BJ (cell line): ENCODE measurements around the gene ASIC3. TPM values are rescaled to one million over a fixed set of nuclear protein-coding genes. Genes with fewer than 3 reads are reported as not detected.

Experiments used
- CTCF ChIA-PET: fragments of 350-600 bp; formaldehyde crosslinking; extraction: SDS; loops from one replicate; lab custom pipeline; 2021; ENCODE audit warnings: antibody characterized with exemption, inconsistent platforms; lab: Yijun Ruan, JAX
- POLR2A ChIA-PET: fragments of 300-600 bp; sonication (Branson Sonifier 250); formaldehyde crosslinking; extraction: SDS; loops from one replicate; lab custom pipeline; 2021; ENCODE audit warnings: antibody characterized with exemption; lab: Charles Lee
- DNase-seq: peaks from one replicate; pipeline ENCODE4 v3.0.0-alpha.2; 2011; ENCODE audit warnings: low read depth
- H3K27me3 ChIP-seq: 2 replicates; pipeline ENCODE4 v1.6.0; 2011; ENCODE audit warnings: low read length; ENCODE audit not compliant: control insufficient read depth, insufficient read depth
- H3K36me3 ChIP-seq: 2 replicates; pipeline ENCODE4 v1.5.1; 2011; ENCODE audit warnings: low read length; ENCODE audit not compliant: control insufficient read depth, insufficient read depth
- H3K4me3 ChIP-seq: 2 replicates; pipeline ENCODE4 v1.5.1; 2011; ENCODE audit warnings: low read depth, mild to moderate bottlenecking, control low read depth, low read length
- polyA plus RNA-seq: library from polyadenylated mRNA; depleted of rRNA; stranded (reverse); fragments of >200 nt; gene quantifications from 2 replicates; pipeline ENCODE4 v1.2.3, GENCODE V29; 2011
- TF ChIP-seq, protein P1 (sequence below): IDR thresholded peaks from 2 replicates; pipeline ENCODE4 v1.5.1; 2011; ENCODE audit warnings: low read depth, mild to moderate bottlenecking, control low read depth, inconsistent platforms, low read length, moderate library complexity; ENCODE audit not compliant: insufficient read depth

The ASIC3 gene
- polyA plus RNA-seq, 1 experiment, result 0.45 TPM

DNA sequence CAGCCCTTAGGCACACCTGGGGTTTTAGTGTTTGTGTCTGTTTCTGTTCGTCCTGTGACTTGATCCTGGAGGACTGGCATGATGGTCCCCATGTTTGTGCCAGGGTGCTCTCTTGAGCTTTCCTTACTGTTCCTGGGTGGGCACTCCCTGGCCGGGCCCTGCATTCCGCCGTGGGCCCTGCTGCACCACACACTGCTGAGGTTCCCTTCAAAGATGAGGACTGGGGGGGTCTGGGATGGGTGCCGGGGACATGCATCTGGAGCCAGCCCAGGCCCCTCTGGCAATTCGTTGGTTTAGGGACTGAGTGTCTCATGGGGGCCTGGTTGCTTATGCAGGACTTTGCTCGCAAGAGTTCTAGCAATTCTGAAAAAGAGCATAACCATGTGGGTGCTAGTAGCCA is 42.7 kb downstream of the ASIC3 start:
- TF ChIP-seq, protein P1, sequence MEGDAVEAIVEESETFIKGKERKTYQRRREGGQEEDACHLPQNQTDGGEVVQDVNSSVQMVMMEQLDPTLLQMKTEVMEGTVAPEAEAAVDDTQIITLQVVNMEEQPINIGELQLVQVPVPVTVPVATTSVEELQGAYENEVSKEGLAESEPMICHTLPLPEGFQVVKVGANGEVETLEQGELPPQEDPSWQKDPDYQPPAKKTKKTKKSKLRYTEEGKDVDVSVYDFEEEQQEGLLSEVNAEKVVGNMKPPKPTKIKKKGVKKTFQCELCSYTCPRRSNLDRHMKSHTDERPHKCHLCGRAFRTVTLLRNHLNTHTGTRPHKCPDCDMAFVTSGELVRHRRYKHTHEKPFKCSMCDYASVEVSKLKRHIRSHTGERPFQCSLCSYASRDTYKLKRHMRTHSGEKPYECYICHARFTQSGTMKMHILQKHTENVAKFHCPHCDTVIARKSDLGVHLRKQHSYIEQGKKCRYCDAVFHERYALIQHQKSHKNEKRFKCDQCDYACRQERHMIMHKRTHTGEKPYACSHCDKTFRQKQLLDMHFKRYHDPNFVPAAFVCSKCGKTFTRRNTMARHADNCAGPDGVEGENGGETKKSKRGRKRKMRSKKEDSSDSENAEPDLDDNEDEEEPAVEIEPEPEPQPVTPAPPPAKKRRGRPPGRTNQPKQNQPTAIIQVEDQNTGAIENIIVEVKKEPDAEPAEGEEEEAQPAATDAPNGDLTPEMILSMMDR, result no peak
- H3K27me3 ChIP-seq, result no peaks in the 10 kb centered on the region
- H3K36me3 ChIP-seq, result peaks cover 2% of the 10 kb centered on the region; the same call in 1 of the 2 replicates
- ChIA-PET POLR2A (no interaction called here), CTCF (interaction anchor here (1.3 to 12.9 kb wide), 5 partner anchors 9 to 78 kb away, joined by 3 to 143 read pairs (median 4); no protein-coding TSS in a partner anchor)
- H3K4me3 ChIP-seq, result no peak overlapping the region
- no peak for DNase-seq

DNA sequence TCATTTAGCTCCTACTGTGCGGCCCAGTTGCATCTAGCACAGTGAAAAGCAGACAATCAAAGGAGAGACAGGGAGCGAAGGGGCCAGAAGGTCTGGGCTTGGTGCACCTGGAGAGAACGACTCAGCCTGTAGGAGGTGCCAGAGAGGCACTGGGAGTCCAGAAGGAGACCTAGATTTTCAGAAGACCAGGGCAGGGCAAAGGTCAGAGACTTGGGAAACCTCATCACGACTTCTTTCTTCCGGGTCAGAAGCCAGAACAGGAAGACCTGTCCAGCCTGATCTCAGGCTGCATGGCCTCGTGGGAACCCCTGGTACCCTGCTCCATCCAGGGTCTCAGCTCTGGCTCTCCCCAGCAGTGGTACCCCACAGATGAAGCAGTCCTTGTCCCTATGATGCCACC is 43.1 kb downstream of the ASIC3 start:
- POLR2A ChIA-PET, result no interaction called here
- CTCF ChIA-PET, result interaction anchor here (1.3 to 12.9 kb wide), 4 partner anchors 9 to 78 kb away, joined by 3 to 143 read pairs (median 4); no protein-coding TSS in a partner anchor
- Histone ChIP-seq H3K4me3 (no peak overlapping the region), H3K27me3 (no peaks in the 10 kb centered on the region), H3K36me3 (peaks cover 4% of the 10 kb centered on the region; the same call in 1 of the 2 replicates)
- no peak for DNase-seq
- TF ChIP-seq, protein P1, result peak; percentile 67

DNA sequence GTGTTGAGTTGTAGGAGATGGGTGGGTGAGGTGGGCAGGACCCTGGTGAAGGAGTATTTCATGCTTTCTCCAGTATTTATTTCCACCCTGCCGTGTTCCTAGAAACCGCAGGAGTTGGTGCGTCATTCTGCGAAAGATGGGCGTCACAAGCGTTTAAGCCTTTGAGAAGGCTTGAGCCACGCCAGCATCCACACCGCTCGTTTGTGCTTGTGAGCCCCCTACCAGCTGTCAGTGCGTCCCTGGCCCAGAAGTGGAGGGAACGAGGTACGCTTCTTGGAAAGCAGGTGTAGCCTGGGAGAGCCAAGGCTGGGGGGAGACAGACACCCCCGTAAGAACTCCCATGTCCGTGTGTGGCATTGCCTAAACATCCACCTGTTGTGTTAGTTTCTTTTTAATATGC is 43.7 kb downstream of the ASIC3 start:
- CTCF ChIA-PET, result interaction anchor here (1.3 to 12.9 kb wide), 2 partner anchors 8 to 18 kb away, joined by 3 to 143 read pairs; no protein-coding TSS in a partner anchor
- Histone ChIP-seq H3K4me3 (no peak overlapping the region), H3K27me3 (no peaks in the 10 kb centered on the region), H3K36me3 (peaks cover 4% of the 10 kb centered on the region; the same call in 1 of the 2 replicates)
- POLR2A ChIA-PET, result no interaction called here
- TF ChIP-seq, protein P1, result no peak
- DNase-seq, result no peak

DNA sequence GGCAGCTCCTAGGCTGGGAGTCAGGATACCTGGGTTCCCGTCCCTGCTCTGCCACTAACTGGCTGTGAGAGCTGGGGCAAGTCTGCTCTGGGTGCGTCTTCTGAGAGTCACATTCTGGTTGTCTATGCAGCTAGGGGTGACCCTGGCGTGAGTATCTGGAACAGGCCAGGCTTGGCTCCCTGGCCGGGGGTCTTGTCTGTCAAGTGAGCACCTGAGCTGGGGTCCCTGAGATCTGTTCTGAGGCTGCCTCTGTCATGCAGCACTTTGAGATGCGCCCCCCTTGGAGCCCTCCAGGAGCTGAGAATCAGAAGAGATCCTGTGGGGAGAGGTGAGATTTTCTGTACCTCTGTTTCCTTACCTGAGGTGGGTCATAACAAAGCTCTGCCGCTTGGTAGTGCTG is 45.4 kb downstream of the ASIC3 start:
- CTCF ChIA-PET, result interaction anchor here (12.9 kb wide), 1 partner anchor 17 kb away, joined by 143 read pairs; no protein-coding TSS in a partner anchor
- POLR2A ChIA-PET, result no interaction called here
- no peak for DNase-seq
- TF ChIP-seq, protein P1, result no peak
- Histone ChIP-seq H3K4me3 (no peak overlapping the region), H3K36me3 (peaks cover 5% of the 10 kb centered on the region; the same call in 1 of the 2 replicates), H3K27me3 (no peaks in the 10 kb centered on the region)

GRCh38 chr7:151094675-151095074 is 46.3 kb downstream of the ASIC3 start:
- DNase-seq, result no peak
- ChIA-PET CTCF (interaction anchor here (1.1 to 12.9 kb wide), 4 partner anchors 10 to 81 kb away, joined by 3 to 143 read pairs (median 4); no protein-coding TSS in a partner anchor), POLR2A (no interaction called here)
- Histone ChIP-seq H3K36me3 (peaks cover 5% of the 10 kb centered on the region; the same call in 1 of the 2 replicates), H3K27me3 (no peaks in the 10 kb centered on the region), H3K4me3 (no peak overlapping the region)
- TF ChIP-seq, protein P1, result no peak
